ENCODE data around the gene MADD. TPM values are rescaled to one million over a fixed set of nuclear protein-coding genes. Genes with fewer than 3 reads are reported as not detected.

The MADD gene
- total RNA-seq, 3 donors from 2014 or later (not counting 1 experiment from before 2014, with no cell fraction given): 333 to 383 (median 335) TPM

- peak in 1 of 2 donors; percentile 1 for DNase-seq
Measured at GRCh38 chr11:47247502-47247901, 22.4 kb upstream of the MADD start.

GRCh38 chr11:47248304-47248663 is 21.6 kb upstream of the MADD start:
- Histone ChIP-seq H3K27ac (ENCODE audit: low read length) (peak overlapping the region; percentile 61), H3K36me3 (ENCODE audit: control insufficient read depth, insufficient read depth, low read length) (peaks cover 17% of the 10 kb centered on the region), H3K4me3 (ENCODE audit: low read length) (peak overlapping the region; percentile 70), H3K27me3 (ENCODE audit: control insufficient read depth, insufficient read depth, low read length) (no peaks in the 10 kb centered on the region), H3K9me3 (ENCODE audit: control insufficient read depth, insufficient read depth, low read length) (no peaks in the 10 kb centered on the region), H3K4me1 (ENCODE audit: control insufficient read depth, insufficient read depth, low read length) (peaks cover 25% of the 10 kb centered on the region)
- ATAC-seq (peak in 2 of 3 donors; percentile 11 to 27), DNase-seq (no peak)
- TF ChIP-seq CTCF (IDR thresholded peaks at IDR 0.05): no peak
- H3K9me3 Mint-ChIP-seq: no peaks in the 10 kb centered on the region
- intact Hi-C loops (cut with micrococcal nuclease): loop anchor here (1.0 to 2.0 kb wide), 4 partner anchors 21 to 547 kb away; partner anchors contain the start of genes ARHGAP1, CSTPP1, DDB2 and ZNF408
- H3K27ac Mint-ChIP-seq: peak overlapping the region; percentile 94 to 98
- H3K36me3 Mint-ChIP-seq: no peaks in the 10 kb centered on the region
- H3K4me1 Mint-ChIP-seq: peaks cover 26% of the 10 kb centered on the region in 2 donors
- no peaks in the 10 kb centered on the region for H3K27me3 Mint-ChIP-seq (ENCODE audit: low read depth in 2 of 2)
- WGBS (ENCODE audit: insufficient coverage): 0% methylated on average over 7 of the region's 7 CpGs
- peak overlapping the region; percentile 99 for H3K4me3 Mint-ChIP-seq

More at GRCh38 chr11:47247502-47247901, 22.4 kb upstream of the MADD start:
- H3K27ac ChIP-seq (ENCODE audit: low read length): no peak overlapping the region
- TF ChIP-seq CTCF (IDR thresholded peaks at IDR 0.05): no peak
- peaks cover 25% of the 10 kb centered on the region for H3K4me1 ChIP-seq (ENCODE audit: control insufficient read depth, insufficient read depth, low read length)
- intact Hi-C loops (cut with micrococcal nuclease): no loop called here
- H3K36me3 Mint-ChIP-seq: no peaks in the 10 kb centered on the region
- WGBS (ENCODE audit: insufficient coverage): 89% methylated on average over 5 of the region's 5 CpGs
- H3K27me3 ChIP-seq (ENCODE audit: control insufficient read depth, insufficient read depth, low read length): no peaks in the 10 kb centered on the region
- ATAC-seq: no peak
- H3K4me3 Mint-ChIP-seq: peak overlapping the region; percentile 99
- peaks cover 26% of the 10 kb centered on the region in 2 donors for H3K4me1 Mint-ChIP-seq
- H3K4me3 ChIP-seq (ENCODE audit: low read length): no peak overlapping the region
- H3K27me3 Mint-ChIP-seq (ENCODE audit: low read depth in 2 of 2): no peaks in the 10 kb centered on the region
- H3K9me3 ChIP-seq (ENCODE audit: control insufficient read depth, insufficient read depth, low read length): no peaks in the 10 kb centered on the region
- H3K36me3 ChIP-seq (ENCODE audit: control insufficient read depth, insufficient read depth, low read length): peaks cover 25% of the 10 kb centered on the region
- H3K9me3 Mint-ChIP-seq: no peaks in the 10 kb centered on the region
- H3K27ac Mint-ChIP-seq: no peak overlapping the region

GRCh38 chr11:47248664-47249377 is 21.1 kb upstream of the MADD start, which contains the start of gene ACP2:
Gene ACP2, minus strand, starts transcription at chr11:47248814. Its CDS starts 25 bp downstream, at chr11:47248789.
- DNase-seq (peak; percentile 86 to 93), ATAC-seq (peak; percentile 97 to 98 (median 97))
- Histone ChIP-seq H3K4me3 (ENCODE audit: low read length) (peak within 1 kb of the TSS; percentile 70), H3K9me3 (ENCODE audit: control insufficient read depth, insufficient read depth, low read length) (no peaks in the 10 kb centered on the region), H3K27ac (ENCODE audit: low read length) (peak within 1 kb of the TSS; percentile 61), H3K4me1 (ENCODE audit: control insufficient read depth, insufficient read depth, low read length) (peaks cover 25% of the 10 kb centered on the region), H3K36me3 (ENCODE audit: control insufficient read depth, insufficient read depth, low read length) (peaks cover 13% of the 10 kb centered on the region), H3K27me3 (ENCODE audit: control insufficient read depth, insufficient read depth, low read length) (no peaks in the 10 kb centered on the region)
- H3K27me3 Mint-ChIP-seq (ENCODE audit: low read depth in 2 of 2): no peaks in the 10 kb centered on the region
- H3K27ac Mint-ChIP-seq: peak within 1 kb of the TSS; percentile 94 to 98
- H3K4me3 Mint-ChIP-seq: peak within 1 kb of the TSS; percentile 99
- WGBS (ENCODE audit: insufficient coverage): under 1% methylated on average over 45 of the region's 45 CpGs
- H3K4me1 Mint-ChIP-seq: peaks cover 26% of the 10 kb centered on the region in 2 donors
- H3K36me3 Mint-ChIP-seq: no peaks in the 10 kb centered on the region
- TF ChIP-seq CTCF (IDR thresholded peaks at IDR 0.05): no peak
- H3K9me3 Mint-ChIP-seq: no peaks in the 10 kb centered on the region
- intact Hi-C loops (cut with micrococcal nuclease): loop anchor here (1.0 to 2.0 kb wide), 4 partner anchors 20 to 548 kb away; partner anchors contain the start of genes ARHGAP1, CSTPP1, DDB2 and ZNF408
